H9 (cell line): ENCODE results near the gene XPR1. TPM values are rescaled to one million over a fixed set of nuclear protein-coding genes. Genes with fewer than 3 reads are reported as not detected.

Experiments
- DNase-seq: peaks from one replicate; pipeline ENCODE4 v3.0.0-alpha.2; 2017
- H2AFZ ChIP-seq: one replicate; pipeline ENCODE4 v1.6.1; 2013; ENCODE audit warnings: mild to moderate bottlenecking, low read length, control low read depth, moderate library complexity
- H2AK5ac ChIP-seq: 2 replicates; pipeline ENCODE4 v1.6.1; 2013; ENCODE audit warnings: low read length, control low read depth, mixed read lengths; ENCODE audit not compliant: insufficient read length
- H2BK120ac ChIP-seq: one replicate; pipeline ENCODE4 v1.6.1; 2013; ENCODE audit warnings: low read depth, mild to moderate bottlenecking, low read length, control low read depth, inconsistent platforms; ENCODE audit not compliant: poor library complexity, severe bottlenecking
- H2BK12ac ChIP-seq: 2 replicates; pipeline ENCODE4 v1.6.1; 2013; ENCODE audit warnings: low read length, control low read depth, mixed read lengths, low read depth; ENCODE audit not compliant: insufficient read length
- H2BK15ac ChIP-seq: 2 replicates; pipeline ENCODE4 v1.6.1; 2013; ENCODE audit warnings: low read depth, low read length, control low read depth
- H2BK20ac ChIP-seq: one replicate; pipeline ENCODE4 v1.6.1; 2013; ENCODE audit warnings: low read depth, mild to moderate bottlenecking, low read length, control low read depth, inconsistent platforms; ENCODE audit not compliant: poor library complexity, severe bottlenecking
- H2BK5ac ChIP-seq: 2 replicates; pipeline ENCODE4 v1.6.1; 2013; ENCODE audit warnings: low read length, control low read depth, mixed read lengths; ENCODE audit not compliant: insufficient read length
- H3K14ac ChIP-seq: 2 replicates; pipeline ENCODE4 v1.6.1; 2013; ENCODE audit warnings: low read length, control low read depth; ENCODE audit not compliant: insufficient read depth
- H3K18ac ChIP-seq: 2 replicates; pipeline ENCODE4 v1.6.1; 2013; ENCODE audit warnings: low read depth, mild to moderate bottlenecking, mixed read lengths, low read length, control low read depth; ENCODE audit not compliant: insufficient read length
- H3K23ac ChIP-seq: 2 replicates; pipeline ENCODE4 v1.6.1; 2013; ENCODE audit warnings: low read length, control low read depth, mixed read lengths, low read depth; ENCODE audit not compliant: insufficient read length
- H3K23me2 ChIP-seq: 2 replicates; pipeline ENCODE4 v1.6.1; 2013; ENCODE audit warnings: low read depth, mild to moderate bottlenecking, mixed read lengths, low read length, control low read depth; ENCODE audit not compliant: insufficient read length, poor library complexity, severe bottlenecking
- H3K27ac ChIP-seq: 2 replicates; pipeline ENCODE4 v1.5.1; 2013; ENCODE audit warnings: low read length, control low read depth, mixed read lengths, low read depth; ENCODE audit not compliant: insufficient read length
- H3K27me3 ChIP-seq: 2 replicates; pipeline ENCODE4 v1.6.1; 2013; ENCODE audit warnings: low read length, control low read depth, inconsistent platforms; ENCODE audit not compliant: insufficient read depth
- H3K4ac ChIP-seq: 2 replicates; pipeline ENCODE4 v1.6.1; 2013; ENCODE audit warnings: low read depth, mild to moderate bottlenecking, control low read depth, inconsistent platforms, low read length, moderate library complexity
- H3K4me1 ChIP-seq: 2 replicates; pipeline ENCODE4 v1.6.1; 2013; ENCODE audit warnings: low read length, control low read depth, inconsistent platforms; ENCODE audit not compliant: insufficient read depth
- H3K4me2 ChIP-seq: 2 replicates; pipeline ENCODE4 v1.6.1; 2013; ENCODE audit warnings: low read length, control low read depth, mixed read lengths; ENCODE audit not compliant: insufficient read length, insufficient read depth
- H3K56ac ChIP-seq: 2 replicates; pipeline ENCODE4 v1.6.1; 2013; ENCODE audit warnings: low read depth, mild to moderate bottlenecking, mixed read lengths, low read length, control low read depth; ENCODE audit not compliant: insufficient read length
- H3K79me1 ChIP-seq: 2 replicates; pipeline ENCODE4 v1.6.1; 2013; ENCODE audit warnings: low read depth, mild to moderate bottlenecking, moderate library complexity, low read length, control low read depth, inconsistent platforms; ENCODE audit not compliant: insufficient read depth, poor library complexity, severe bottlenecking
- H3K79me2 ChIP-seq: 2 replicates; pipeline ENCODE4 v1.6.1; 2013; ENCODE audit warnings: low read length, control low read depth, inconsistent platforms; ENCODE audit not compliant: insufficient read depth
- H3K9ac ChIP-seq: 2 replicates; pipeline ENCODE4 v1.6.1; 2013; ENCODE audit warnings: low read length, control low read depth, mixed read lengths; ENCODE audit not compliant: insufficient read length; ENCODE audit errors: extremely low read depth
- H3K9me3 ChIP-seq: one replicate; pipeline ENCODE4 v1.6.1; 2013; ENCODE audit warnings: low read depth, low read length, inconsistent platforms; ENCODE audit not compliant: control insufficient read depth
- H3T11ph ChIP-seq: one replicate; pipeline ENCODE4 v1.6.1; 2013; ENCODE audit warnings: mild to moderate bottlenecking, low read length, control low read depth, inconsistent platforms
- H4K20me1 ChIP-seq: one replicate; pipeline ENCODE4 v1.6.1; 2013; ENCODE audit not compliant: control insufficient read depth, insufficient read length, insufficient read depth
- H4K5ac ChIP-seq: 2 replicates; pipeline ENCODE4 v1.6.1; 2013; ENCODE audit warnings: low read depth, mild to moderate bottlenecking, mixed read lengths, low read length, control low read depth; ENCODE audit not compliant: insufficient read length
- H4K8ac ChIP-seq: replicated peaks from 2 replicates; pipeline ENCODE4 v1.6.1; 2013; ENCODE audit warnings: low read length, control low read depth, mixed read lengths, low read depth; ENCODE audit not compliant: insufficient read length
- H4K91ac ChIP-seq: 2 replicates; pipeline ENCODE4 v1.6.1; 2013; ENCODE audit warnings: low read depth, mild to moderate bottlenecking, moderate library complexity, mixed read lengths, low read length, control low read depth; ENCODE audit not compliant: insufficient read length
- H3K27ac Mint-ChIP-seq, 3 experiments: 2 replicates in 2 of 3; 3 replicates in 1 of 3; pipeline ENCODE4 v1.8.0; 2020 to 2021; ENCODE audit warnings: mixed read lengths in 3 of 3, mild to moderate bottlenecking in 1 of 3, moderate library complexity in 1 of 3
- H3K27me3 Mint-ChIP-seq: 2 replicates; pipeline ENCODE4 v1.8.0; 2021; ENCODE audit warnings: low read depth, mild to moderate bottlenecking, moderate library complexity, mixed read lengths
- H3K36me3 Mint-ChIP-seq, 3 experiments: 2 replicates in 2 of 3; 3 replicates in 1 of 3; pipeline ENCODE4 v1.8.0; 2020 to 2021; ENCODE audit warnings: low read depth in 3 of 3, mixed read lengths in 3 of 3; ENCODE audit not compliant: insufficient read depth in 1 of 3
- H3K4me1 Mint-ChIP-seq, 2 experiments: 2 replicates each; pipeline ENCODE4 v1.8.0; 2020; ENCODE audit warnings: mixed read lengths in 2 of 2
- H3K4me3 Mint-ChIP-seq, 2 experiments: 2 replicates in 1 of 2; 3 replicates in 1 of 2; pipeline ENCODE4 v1.8.0; 2020 to 2021; ENCODE audit warnings: mild to moderate bottlenecking in 2 of 2, mixed read lengths in 2 of 2, moderate library complexity in 1 of 2
- H3K9me3 Mint-ChIP-seq, 2 experiments: 2 replicates in 1 of 2; 3 replicates in 1 of 2; pipeline ENCODE4 v1.8.0; 2020; ENCODE audit warnings: mild to moderate bottlenecking in 2 of 2, mixed read lengths in 2 of 2, moderate library complexity in 1 of 2
- WGBS: extraction: QIAGEN DNeasy Blood & Tissue Kit; methylation state at CpG from one replicate; pipeline ENCODE4 v1.1.7; 2013; ENCODE audit warnings: missing lambda C conversion rate, low lambda C conversion rate, mixed read lengths; ENCODE audit not compliant: insufficient read length; ENCODE audit errors: extremely low coverage; 5-methylcytosine and 5-hydroxymethylcytosine counted together
- long read RNA-seq: library from polyadenylated mRNA; unstranded; transcript quantifications from one replicate; pipeline ENCODE4 v2.0.0, GENCODE V29; 2020
- total RNA-seq: library from RNA; stranded (reverse); gene quantifications from 2 replicates; pipeline ENCODE4 v1.2.1, GENCODE V29; 2021
- TF ChIP-seq, protein P1 (sequence below): fragments of 200-600 bp; sonication (generic); conservative IDR thresholded peaks from 3 replicates; pipeline ENCODE4 v1.8.0; 2021; ENCODE audit warnings: antibody characterized with exemption, mild to moderate bottlenecking

Gene XPR1
- 34.1 and 35.1 TPM in 2 replicates for total RNA-seq
- long read RNA-seq, full-length matches to known transcripts, result 5 of 14 reads
- long read RNA-seq, partial matches to known transcripts, result 3 of 14 reads
- long read RNA-seq, other reads (novel, unspliced or antisense), result 6 of 14 reads

DNA sequence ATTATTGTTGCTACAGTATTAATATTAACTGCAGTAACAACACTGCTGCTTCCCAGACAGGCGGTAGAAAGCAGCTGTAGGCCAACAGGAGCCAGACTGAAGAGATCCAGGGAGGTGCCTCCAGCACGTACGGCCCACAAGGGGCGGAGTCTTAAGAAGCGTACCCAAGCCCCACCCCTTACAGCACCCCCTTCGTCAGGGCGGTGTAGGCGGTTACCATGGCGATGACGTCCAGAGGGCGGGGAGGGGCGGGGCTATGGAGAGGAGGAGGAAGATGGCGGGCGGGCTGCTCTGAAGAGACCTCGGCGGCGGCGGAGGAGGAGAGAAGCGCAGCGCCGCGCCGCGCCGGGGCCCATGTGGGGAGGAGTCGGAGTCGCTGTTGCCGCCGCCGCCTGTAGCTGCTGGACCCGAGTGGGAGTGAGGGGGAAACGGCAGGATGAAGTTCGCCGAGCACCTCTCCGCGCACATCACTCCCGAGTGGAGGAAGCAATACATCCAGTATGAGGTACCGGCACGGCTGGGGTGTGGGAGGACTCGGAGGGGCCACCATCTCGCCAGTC lies at the start of gene XPR1:
XPR1 (plus strand) TSS at position 257 of the 560 bp plus-strand sequence; CDS start at position 437, 180 bp downstream.
- Histone ChIP-seq H4K5ac (no peak within 1 kb of the TSS), H2BK12ac (no peak within 1 kb of the TSS), H3K14ac (peak within 1 kb of the TSS; percentile 76), H4K8ac (no peak within 1 kb of the TSS), H2BK120ac (no peak within 1 kb of the TSS), H3K23me2 (no peaks in the 10 kb centered on the region), H3K79me2 (peaks cover 6% of the 10 kb centered on the region; the same call in 1 of the 2 replicates), H4K91ac (no peak within 1 kb of the TSS), H4K20me1 (no peaks in the 10 kb centered on the region), H3K27ac (no peak within 1 kb of the TSS), H3T11ph (no peak within 1 kb of the TSS), H3K9me3 (no peaks in the 10 kb centered on the region), H2BK15ac (no peak within 1 kb of the TSS), H2AK5ac (no peak within 1 kb of the TSS), H3K56ac (no peak within 1 kb of the TSS), H3K4me2 (peak within 1 kb of the TSS; percentile 60), H2BK20ac (no peak within 1 kb of the TSS), H3K4me1 (peaks cover 4% of the 10 kb centered on the region; the same call in 1 of the 2 replicates), H2BK5ac (no peak within 1 kb of the TSS), H3K79me1 (no peaks in the 10 kb centered on the region), H3K27me3 (no peaks in the 10 kb centered on the region), H3K4ac (no peak within 1 kb of the TSS), H3K23ac (no peak within 1 kb of the TSS), H2AFZ (peak within 1 kb of the TSS; percentile 26), H3K18ac (peak within 1 kb of the TSS; percentile 79), H3K9ac (peak within 1 kb of the TSS; percentile 64)
- peak within 1 kb of the TSS; percentile 77 to 81 (median 80); a peak in 6 of 7 replicates for H3K27ac Mint-ChIP-seq
- H3K9me3 Mint-ChIP-seq, result no peaks in the 10 kb centered on the region
- peaks cover 6 to 8% of the 10 kb centered on the region in 2 experiments for H3K4me1 Mint-ChIP-seq
- no peaks in the 10 kb centered on the region for H3K36me3 Mint-ChIP-seq
- peak; percentile 98 for DNase-seq
- H3K27me3 Mint-ChIP-seq, result no peaks in the 10 kb centered on the region; the same call in 1 of the 2 replicates
- TF ChIP-seq, protein P1, sequence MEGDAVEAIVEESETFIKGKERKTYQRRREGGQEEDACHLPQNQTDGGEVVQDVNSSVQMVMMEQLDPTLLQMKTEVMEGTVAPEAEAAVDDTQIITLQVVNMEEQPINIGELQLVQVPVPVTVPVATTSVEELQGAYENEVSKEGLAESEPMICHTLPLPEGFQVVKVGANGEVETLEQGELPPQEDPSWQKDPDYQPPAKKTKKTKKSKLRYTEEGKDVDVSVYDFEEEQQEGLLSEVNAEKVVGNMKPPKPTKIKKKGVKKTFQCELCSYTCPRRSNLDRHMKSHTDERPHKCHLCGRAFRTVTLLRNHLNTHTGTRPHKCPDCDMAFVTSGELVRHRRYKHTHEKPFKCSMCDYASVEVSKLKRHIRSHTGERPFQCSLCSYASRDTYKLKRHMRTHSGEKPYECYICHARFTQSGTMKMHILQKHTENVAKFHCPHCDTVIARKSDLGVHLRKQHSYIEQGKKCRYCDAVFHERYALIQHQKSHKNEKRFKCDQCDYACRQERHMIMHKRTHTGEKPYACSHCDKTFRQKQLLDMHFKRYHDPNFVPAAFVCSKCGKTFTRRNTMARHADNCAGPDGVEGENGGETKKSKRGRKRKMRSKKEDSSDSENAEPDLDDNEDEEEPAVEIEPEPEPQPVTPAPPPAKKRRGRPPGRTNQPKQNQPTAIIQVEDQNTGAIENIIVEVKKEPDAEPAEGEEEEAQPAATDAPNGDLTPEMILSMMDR, result no peak
- WGBS, result no CpG with 5 or more reads among the region's 41 CpGs
- H3K4me3 Mint-ChIP-seq, result peak within 1 kb of the TSS in 1 of 2 experiments; percentile 46; a peak in 2 of 5 replicates
